HFF-Myc (cell line): Measurements from ENCODE around the gene STAG1.
"Not testable (repeated sequence)": the region's sequence is repeated elsewhere in the genome, so short reads cannot be mapped to it uniquely, and the experiment has no call there.

Experiments
- DNase-seq: peaks from one replicate; pipeline ENCODE4 v3.0.0-alpha.2; 2011; ENCODE audit warnings: low read depth; ENCODE audit errors: extremely low read depth
- H3K4me3 ChIP-seq: replicated peaks from 2 replicates; pipeline ENCODE4 v1.5.1; 2011; ENCODE audit warnings: low read depth, mild to moderate bottlenecking, control low read depth, low read length
- TF ChIP-seq, protein P1 (sequence below): IDR thresholded peaks from 2 replicates; pipeline ENCODE4 v1.5.1; 2012; ENCODE audit warnings: mild to moderate bottlenecking, low read depth, low read length, control low read depth; ENCODE audit errors: missing control alignments

Gene STAG1

GRCh38 chr3:136651581-136651980 lies 100.6 kb downstream of the STAG1 start:
- TF ChIP-seq, protein P1, sequence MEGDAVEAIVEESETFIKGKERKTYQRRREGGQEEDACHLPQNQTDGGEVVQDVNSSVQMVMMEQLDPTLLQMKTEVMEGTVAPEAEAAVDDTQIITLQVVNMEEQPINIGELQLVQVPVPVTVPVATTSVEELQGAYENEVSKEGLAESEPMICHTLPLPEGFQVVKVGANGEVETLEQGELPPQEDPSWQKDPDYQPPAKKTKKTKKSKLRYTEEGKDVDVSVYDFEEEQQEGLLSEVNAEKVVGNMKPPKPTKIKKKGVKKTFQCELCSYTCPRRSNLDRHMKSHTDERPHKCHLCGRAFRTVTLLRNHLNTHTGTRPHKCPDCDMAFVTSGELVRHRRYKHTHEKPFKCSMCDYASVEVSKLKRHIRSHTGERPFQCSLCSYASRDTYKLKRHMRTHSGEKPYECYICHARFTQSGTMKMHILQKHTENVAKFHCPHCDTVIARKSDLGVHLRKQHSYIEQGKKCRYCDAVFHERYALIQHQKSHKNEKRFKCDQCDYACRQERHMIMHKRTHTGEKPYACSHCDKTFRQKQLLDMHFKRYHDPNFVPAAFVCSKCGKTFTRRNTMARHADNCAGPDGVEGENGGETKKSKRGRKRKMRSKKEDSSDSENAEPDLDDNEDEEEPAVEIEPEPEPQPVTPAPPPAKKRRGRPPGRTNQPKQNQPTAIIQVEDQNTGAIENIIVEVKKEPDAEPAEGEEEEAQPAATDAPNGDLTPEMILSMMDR: no peak
- no peak for DNase-seq
- no peak overlapping the region for H3K4me3 ChIP-seq

- TF ChIP-seq, protein P1: no peak
- no peak overlapping the region for H3K4me3 ChIP-seq
- no peak for DNase-seq
Measured at GRCh38 chr3:136650461-136650860, 101.7 kb downstream of the STAG1 start.

DNA sequence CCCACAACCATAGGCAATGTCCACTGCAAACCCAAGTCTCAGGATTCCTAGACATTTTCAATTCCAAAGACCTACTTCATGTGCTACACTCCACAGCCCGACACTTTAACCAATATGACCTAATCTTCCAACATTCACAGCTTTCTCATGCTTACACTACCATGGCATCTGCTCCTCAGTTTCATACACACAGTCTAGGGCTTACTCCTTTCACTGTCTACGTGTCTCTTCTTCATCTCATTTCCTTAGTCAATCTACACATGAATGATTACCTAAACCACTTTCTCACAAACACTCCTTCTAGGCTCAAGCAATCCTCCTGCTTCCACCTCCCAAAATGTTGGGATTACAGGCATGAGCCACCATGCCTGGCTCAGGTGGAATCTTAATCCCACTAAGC lies 106.3 kb downstream of the STAG1 start:
- TF ChIP-seq, protein P1: no peak
- DNase-seq: no peak
- no peak overlapping the region for H3K4me3 ChIP-seq

- TF ChIP-seq, protein P1: no peak
- no peak overlapping the region for H3K4me3 ChIP-seq
- DNase-seq: no peak
Measured at GRCh38 chr3:136644212-136644611, 108.0 kb downstream of the STAG1 start.

GRCh38 chr3:136643380-136643779 lies 108.8 kb downstream of the STAG1 start:
- not testable (repeated sequence) for DNase-seq, H3K4me3 ChIP-seq

GRCh38 chr3:136642711-136643110 lies 109.5 kb downstream of the STAG1 start:
- H3K4me3 ChIP-seq: no peak overlapping the region
- no peak for DNase-seq
- TF ChIP-seq, protein P1: no peak

DNA sequence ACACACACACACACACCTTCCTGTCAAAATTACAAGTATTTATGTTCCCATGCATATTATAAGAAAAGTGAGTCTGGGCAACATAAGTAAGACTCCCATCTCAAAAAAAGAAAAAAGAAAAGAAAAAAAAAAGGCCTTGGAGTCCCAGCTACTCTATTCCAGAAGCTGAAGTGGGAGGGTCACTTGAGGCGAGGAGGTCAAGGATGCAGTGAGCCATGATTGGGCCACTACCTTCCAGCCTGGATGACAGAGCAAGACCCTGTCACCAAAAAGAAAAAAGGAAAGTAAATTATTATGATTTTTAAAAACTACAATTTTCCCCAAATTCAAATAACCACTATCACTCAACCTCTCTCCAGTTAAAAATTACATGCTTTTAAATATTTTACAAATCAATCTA lies 113.1 kb downstream of the STAG1 start:
- DNase-seq: no peak
- TF ChIP-seq, protein P1: no peak
- no peak overlapping the region for H3K4me3 ChIP-seq
